GM18909 (cell line): ENCODE results near the gene ZNF341.

Experiments
- ATAC-seq: cut with Tn5 transposase; IDR thresholded peaks from one replicate; pipeline ENCODE4 v1.9.1; 2021; ENCODE audit warnings: mild to moderate bottlenecking; ENCODE audit not compliant: unreplicated experiment, poor library complexity

Gene ZNF341

GRCh38 chr20:33765099-33765498 is 33.3 kb downstream of the ZNF341 start:
- no peak for ATAC-seq

GRCh38 chr20:33765592-33765991 is 33.8 kb downstream of the ZNF341 start:
- ATAC-seq = no peak

- ATAC-seq = no peak
These were observed 34.9 kb downstream of the ZNF341 start for GRCh38 chr20:33766686-33767085.

GRCh38 chr20:33767777-33768138 is 36.0 kb downstream of the ZNF341 start:
- ATAC-seq = no peak

GRCh38 chr20:33769043-33769442 is 37.2 kb downstream of the ZNF341 start:
- no peak for ATAC-seq

- ATAC-seq = no peak
These were observed 38.2 kb downstream of the ZNF341 start for GRCh38 chr20:33770005-33770404.

- no peak for ATAC-seq
These were observed 40.1 kb downstream of the ZNF341 start for GRCh38 chr20:33771938-33772337.

GRCh38 chr20:33772439-33772838 is 40.6 kb downstream of the ZNF341 start:
- ATAC-seq = no peak

- ATAC-seq = peak; percentile 49
These were observed 41.8 kb downstream of the ZNF341 start for GRCh38 chr20:33773412-33774089.

GRCh38 chr20:33777816-33778215 is 46.0 kb downstream of the ZNF341 start:
- ATAC-seq = no peak

- no peak for ATAC-seq
These were observed 49.3 kb downstream of the ZNF341 start for GRCh38 chr20:33781133-33781532.

GRCh38 chr20:33781945-33782344 is 50.1 kb downstream of the ZNF341 start:
- ATAC-seq = no peak

GRCh38 chr20:33783256-33783655 is 51.5 kb downstream of the ZNF341 start:
- no peak for ATAC-seq

GRCh38 chr20:33783818-33784217 is 52.0 kb downstream of the ZNF341 start:
- no peak for ATAC-seq

GRCh38 chr20:33784225-33784624 is 52.4 kb downstream of the ZNF341 start:
- ATAC-seq = no peak

GRCh38 chr20:33785503-33785902 is 53.7 kb downstream of the ZNF341 start:
- ATAC-seq = no peak

- no peak for ATAC-seq
These were observed 55.6 kb downstream of the ZNF341 start for GRCh38 chr20:33787253-33787891.

- no peak for ATAC-seq
These were observed 56.7 kb downstream of the ZNF341 start for GRCh38 chr20:33788351-33789049.

GRCh38 chr20:33789109-33789857 is 57.5 kb downstream of the ZNF341 start:
- ATAC-seq = no peak

- no peak for ATAC-seq
These were observed 58.0 kb downstream of the ZNF341 start for GRCh38 chr20:33789858-33790182.

- ATAC-seq = no peak
These were observed 58.8 kb downstream of the ZNF341 start for GRCh38 chr20:33790566-33790965.
